ENCODE measurements around the gene MBD3.

GRCh38 chr19:1592024-1592754, 476 bp downstream of the MBD3 start:
- TF ChIP-seq CTCF (IDR thresholded peaks at IDR 0.05) (no peak), POLR2A (IDR thresholded peaks at IDR 0.05) (no peak), POLR2AphosphoS5 (IDR thresholded peaks at IDR 0.05) (peak; percentile 54 to 76 (median 66)), EP300 (IDR thresholded peaks at IDR 0.05) (no peak)
